Loucy (cell line): ENCODE results near the gene AAK1.

ENCODE experiments used
- H2AFZ ChIP-seq: fragments of 200-600 bp; sonication (generic); 2 replicates; pipeline ENCODE4 v1.6.0; 2016; ENCODE audit warnings: antibody characterized with exemption, mild to moderate bottlenecking, low read length, moderate library complexity
- H3F3A ChIP-seq: fragments of 200-600 bp; 2 replicates; pipeline ENCODE4 v1.6.0; 2016; ENCODE audit warnings: antibody characterized with exemption, low read depth, mild to moderate bottlenecking
- H3K27me3 ChIP-seq: fragments of 200-600 bp; sonication (generic); 2 replicates; pipeline ENCODE4 v1.6.1; 2014; ENCODE audit warnings: low read length, mild to moderate bottlenecking; ENCODE audit not compliant: insufficient read depth, poor library complexity, severe bottlenecking
- H3K36me3 ChIP-seq: fragments of 200-600 bp; sonication (generic); 2 replicates; pipeline ENCODE4 v1.6.1; 2016; ENCODE audit warnings: low read length; ENCODE audit not compliant: insufficient read depth
- H3K4me1 ChIP-seq: fragments of 200-600 bp; sonication (generic); 2 replicates; pipeline ENCODE4 v1.5.1; 2014; ENCODE audit warnings: low read length, mild to moderate bottlenecking; ENCODE audit not compliant: insufficient read depth, poor library complexity, severe bottlenecking
- H3K4me2 ChIP-seq: fragments of 200-600 bp; sonication (generic); 2 replicates; pipeline ENCODE4 v1.6.0; 2014; ENCODE audit warnings: antibody characterized with exemption, low read length, low read depth, mild to moderate bottlenecking; ENCODE audit not compliant: poor library complexity, severe bottlenecking
- H3K4me3 ChIP-seq: fragments of 200-600 bp; sonication (generic); 2 replicates; pipeline ENCODE4 v1.5.1; 2014; ENCODE audit warnings: low read length, mild to moderate bottlenecking, mixed read lengths; ENCODE audit not compliant: poor library complexity, severe bottlenecking
- H3K79me2 ChIP-seq: fragments of 200-600 bp; sonication (generic); 2 replicates; pipeline ENCODE4 v1.6.1; 2014; ENCODE audit warnings: low read length; ENCODE audit not compliant: insufficient read depth
- H3K9ac ChIP-seq: fragments of 200-600 bp; sonication (generic); 2 replicates; pipeline ENCODE4 v1.6.0; 2014; ENCODE audit warnings: mild to moderate bottlenecking, low read depth, low read length, moderate library complexity; ENCODE audit not compliant: poor library complexity, severe bottlenecking
- H3K9me2 ChIP-seq: fragments of 200-600 bp; sonication (generic); replicated peaks from 2 replicates; pipeline ENCODE4 v1.6.1; 2016; ENCODE audit warnings: low read depth, low read length, mixed read lengths
- H3K9me3 ChIP-seq: fragments of 200-600 bp; sonication (generic); 2 replicates; pipeline ENCODE4 v1.6.1; 2014; ENCODE audit warnings: mild to moderate bottlenecking, antibody characterized with exemption, low read length, low read depth; ENCODE audit not compliant: insufficient read depth
- H4K20me1 ChIP-seq: fragments of 200-600 bp; sonication (generic); 2 replicates; pipeline ENCODE4 v1.6.0; 2014; ENCODE audit warnings: antibody characterized with exemption, low read length, mild to moderate bottlenecking; ENCODE audit not compliant: insufficient read depth, poor library complexity, severe bottlenecking
- CTCF ChIP-seq: fragments of 200-600 bp; sonication (generic); conservative IDR thresholded peaks from 2 replicates; pipeline ENCODE4 v1.5.1; 2014; ENCODE audit warnings: mild to moderate bottlenecking, antibody characterized with exemption, low read length
- EZH2phosphoT487 ChIP-seq: fragments of 200-600 bp; IDR thresholded peaks from 2 replicates; pipeline ENCODE4 v1.6.1; 2018; ENCODE audit warnings: antibody characterized with exemption, mild to moderate bottlenecking, moderate library complexity, borderline replicate concordance

AAK1 gene

GRCh38 chr2:69544951-69545350 is 98.6 kb downstream of the AAK1 start:
- Histone ChIP-seq H3K36me3 (peaks cover 54% of the 10 kb centered on the region), H4K20me1 (no peaks in the 10 kb centered on the region)

GRCh38 chr2:69539549-69539908 is 104.0 kb downstream of the AAK1 start:
- TF ChIP-seq EZH2phosphoT487 (no peak), CTCF (no peak)
- no peak overlapping the region for H2AFZ ChIP-seq
- no peaks in the 10 kb centered on the region for H3K79me2 ChIP-seq
- no peaks in the 10 kb centered on the region for H3K9me2 ChIP-seq
- H3F3A ChIP-seq: no peaks in the 10 kb centered on the region
- H3K4me1 ChIP-seq: no peaks in the 10 kb centered on the region
- no peak overlapping the region for H3K4me2 ChIP-seq
- peaks cover 96% of the 10 kb centered on the region for H3K36me3 ChIP-seq
- H4K20me1 ChIP-seq: no peaks in the 10 kb centered on the region
- no peak overlapping the region for H3K4me3 ChIP-seq
- no peaks in the 10 kb centered on the region for H3K9me3 ChIP-seq
- no peaks in the 10 kb centered on the region for H3K27me3 ChIP-seq
- no peak overlapping the region for H3K9ac ChIP-seq

More at GRCh38 chr2:69544951-69545350, 98.6 kb downstream of the AAK1 start:
- H3K4me1 ChIP-seq: no peaks in the 10 kb centered on the region
- H3K27me3 ChIP-seq: no peaks in the 10 kb centered on the region
- no peak overlapping the region for H3K4me2 ChIP-seq
- no peak overlapping the region for H3K9ac ChIP-seq
- H2AFZ ChIP-seq: no peak overlapping the region
- peaks cover 41% of the 10 kb centered on the region for H3K79me2 ChIP-seq
- no peak overlapping the region for H3K4me3 ChIP-seq
- no peaks in the 10 kb centered on the region for H3K9me2 ChIP-seq
- H3K9me3 ChIP-seq: no peaks in the 10 kb centered on the region
- no peak for TF ChIP-seq CTCF
- TF ChIP-seq EZH2phosphoT487: no peak
- no peaks in the 10 kb centered on the region for H3F3A ChIP-seq

GRCh38 chr2:69538872-69539548 is 104.5 kb downstream of the AAK1 start:
- no peak for TF ChIP-seq EZH2phosphoT487
- Histone ChIP-seq H3K79me2 (no peaks in the 10 kb centered on the region), H3K9ac (no peak overlapping the region), H3K36me3 (peaks cover 96% of the 10 kb centered on the region), H2AFZ (no peak overlapping the region), H3F3A (no peaks in the 10 kb centered on the region), H3K27me3 (no peaks in the 10 kb centered on the region), H3K9me2 (no peaks in the 10 kb centered on the region), H4K20me1 (no peaks in the 10 kb centered on the region), H3K4me1 (no peaks in the 10 kb centered on the region), H3K4me3 (no peak overlapping the region), H3K9me3 (no peaks in the 10 kb centered on the region), H3K4me2 (no peak overlapping the region)

- Histone ChIP-seq H3K9ac (no peak overlapping the region), H3K4me3 (no peak overlapping the region), H3K9me3 (no peaks in the 10 kb centered on the region), H3K9me2 (no peaks in the 10 kb centered on the region), H3K4me1 (no peaks in the 10 kb centered on the region), H4K20me1 (no peaks in the 10 kb centered on the region), H3K4me2 (no peak overlapping the region), H3K79me2 (no peaks in the 10 kb centered on the region), H3K36me3 (peaks cover 96% of the 10 kb centered on the region), H2AFZ (no peak overlapping the region), H3K27me3 (no peaks in the 10 kb centered on the region), H3F3A (no peaks in the 10 kb centered on the region)
- TF ChIP-seq CTCF (no peak), EZH2phosphoT487 (no peak)
These were observed 105.3 kb downstream of the AAK1 start for GRCh38 chr2:69538249-69538648.
